ENCODE data around the gene TET2.
A peak's percentile ranks its signal among the peaks of the same experiment; 100 is the strongest.

TET2 gene

DNA sequence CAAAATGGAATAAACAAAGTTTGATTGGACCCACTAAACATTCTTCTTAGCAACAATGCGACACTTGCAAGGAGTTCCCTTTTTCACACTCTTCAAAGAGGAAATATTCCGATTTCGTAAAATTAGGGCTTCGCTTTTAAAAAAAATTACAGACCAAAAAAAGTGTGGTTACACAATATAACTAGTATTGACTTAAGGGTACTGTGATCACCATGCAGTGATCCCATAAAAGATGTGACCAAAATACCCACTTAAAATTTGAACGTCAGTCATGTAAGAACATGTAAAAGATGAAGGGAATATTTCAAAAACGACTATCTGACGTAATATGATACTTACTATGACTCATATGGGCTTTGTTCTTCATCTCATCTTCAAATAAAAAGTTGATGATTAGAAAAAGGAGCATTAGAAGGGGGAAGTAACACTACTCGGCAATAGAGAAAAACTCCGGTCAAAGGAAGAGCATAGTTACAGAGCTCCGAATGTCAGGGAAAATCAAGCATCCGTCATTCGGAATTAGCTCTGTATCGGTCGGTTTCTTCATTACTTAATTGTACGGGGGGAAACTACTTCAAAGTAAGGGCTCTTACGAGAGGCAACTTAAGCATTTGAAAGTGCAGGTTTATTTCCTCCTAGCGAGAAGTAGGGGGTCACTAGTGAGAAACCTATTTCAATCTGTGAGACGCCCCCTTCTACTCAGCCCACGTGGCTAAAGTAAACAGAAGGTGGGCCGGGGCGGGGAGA, 1.3 kb upstream of the TET2 start:
- DNase-seq, result no peak

DNA sequence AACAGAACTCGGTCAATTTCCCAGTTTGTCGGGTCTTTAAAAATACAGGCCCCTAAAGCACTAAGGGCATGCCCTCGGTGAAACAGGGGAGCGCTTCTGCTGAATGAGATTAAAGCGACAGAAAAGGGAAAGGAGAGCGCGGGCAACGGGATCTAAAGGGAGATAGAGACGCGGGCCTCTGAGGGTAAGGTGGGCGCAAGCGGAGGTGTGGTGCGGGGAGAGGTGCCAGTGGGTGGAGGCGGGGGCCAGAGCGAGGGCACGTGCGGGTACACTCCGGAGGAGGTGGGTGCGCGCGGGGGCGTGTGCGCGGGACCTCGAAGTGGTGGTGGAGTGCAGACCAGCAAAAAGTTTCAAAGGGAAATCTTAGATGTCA, 787 bp upstream of the TET2 start:
- no peak for DNase-seq

DNA sequence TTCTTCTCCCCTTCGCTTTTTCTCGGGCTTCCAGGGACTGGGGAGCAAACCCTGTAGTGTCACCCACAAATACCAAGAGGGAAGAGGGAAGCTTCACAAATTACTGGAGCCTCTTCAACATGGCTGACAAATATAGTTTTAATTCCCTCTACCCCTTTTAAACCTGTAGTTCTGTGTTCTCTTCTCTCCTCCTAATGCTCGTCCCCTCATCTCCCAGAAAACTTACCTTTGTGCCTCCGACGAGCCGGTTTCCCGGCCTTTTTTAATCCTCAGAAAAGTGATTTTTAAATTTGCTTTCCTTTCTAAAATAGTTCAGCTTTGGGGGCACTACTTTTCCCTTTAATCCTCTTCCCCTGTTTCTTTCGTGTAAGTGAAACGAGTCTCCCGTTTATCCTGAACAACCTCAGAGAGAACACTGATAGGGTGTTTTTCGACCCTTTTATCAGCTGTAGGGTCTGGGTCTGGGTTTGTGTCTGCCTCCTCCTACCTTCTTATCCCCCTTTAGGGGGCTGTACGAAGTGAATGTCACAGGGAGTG, 408 bp downstream of the TET2 start:
- no peak for DNase-seq

DNA sequence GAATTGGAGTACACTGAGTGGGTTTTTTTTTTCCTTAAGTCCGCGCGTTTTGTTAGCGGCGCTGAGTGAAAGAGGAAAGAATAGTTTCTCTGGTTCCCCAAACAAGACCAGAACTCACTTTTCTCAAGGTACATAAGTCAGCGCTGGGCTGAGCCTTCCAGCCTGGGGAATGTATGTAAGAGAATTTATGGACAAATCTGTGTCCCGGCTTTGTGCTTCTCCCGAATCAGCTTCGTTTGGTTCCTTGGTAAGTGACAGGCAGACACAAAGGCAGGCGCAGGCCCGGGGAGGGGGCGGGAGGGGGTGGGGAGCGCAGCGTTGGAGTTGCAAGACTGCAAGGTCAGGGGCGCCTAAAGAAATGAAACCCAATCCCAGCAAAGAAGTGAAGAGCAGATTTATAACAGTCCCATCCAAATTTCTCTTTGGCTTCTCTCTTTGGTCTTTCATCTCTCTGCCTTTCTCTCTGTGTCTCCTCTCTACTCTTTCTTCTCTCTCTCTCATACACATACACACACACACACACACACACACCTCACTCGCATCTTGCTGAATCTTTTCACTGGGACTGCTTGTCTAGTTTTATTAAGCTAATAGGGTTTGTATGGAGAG, 981 bp downstream of the TET2 start:
- DNase-seq, result peak; percentile 70

DNA sequence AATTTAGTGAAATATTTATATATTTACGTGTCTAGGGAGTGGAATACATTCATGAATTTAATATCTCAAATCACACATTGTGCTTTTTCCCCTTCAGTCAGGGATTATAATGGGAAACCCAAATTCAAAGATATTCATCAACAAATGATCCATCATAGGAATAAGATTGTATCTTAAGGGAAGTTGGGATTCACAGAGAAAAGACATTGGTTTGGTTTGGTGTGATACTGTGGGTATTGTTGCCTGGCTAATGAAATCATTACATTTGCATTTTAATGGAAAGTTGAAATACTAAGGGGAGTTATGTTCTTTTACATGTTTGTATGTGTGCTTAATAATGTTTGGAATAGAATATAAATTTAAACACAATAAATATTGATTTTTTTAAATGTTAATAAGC, 1.7 kb downstream of the TET2 start:
- DNase-seq, result no peak

DNA sequence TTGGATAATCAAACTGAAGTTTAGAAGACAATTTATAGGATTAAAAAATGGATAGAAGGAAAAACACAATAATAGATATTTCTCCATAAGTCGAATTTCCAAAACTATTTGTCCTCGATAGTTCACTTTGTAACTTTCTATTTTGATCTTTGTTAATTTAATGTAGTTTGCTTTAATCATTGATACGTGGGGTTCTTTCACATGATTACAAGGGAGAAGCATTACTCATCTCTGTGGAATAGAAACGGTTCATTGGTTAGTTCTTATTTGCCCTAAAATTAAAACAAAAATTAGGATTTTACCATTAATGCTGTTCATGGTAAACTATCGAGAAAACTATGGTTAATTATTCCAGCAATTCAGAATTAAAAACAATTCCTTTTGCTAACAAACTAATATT, 2.1 kb downstream of the TET2 start:
- no peak for DNase-seq

DNA sequence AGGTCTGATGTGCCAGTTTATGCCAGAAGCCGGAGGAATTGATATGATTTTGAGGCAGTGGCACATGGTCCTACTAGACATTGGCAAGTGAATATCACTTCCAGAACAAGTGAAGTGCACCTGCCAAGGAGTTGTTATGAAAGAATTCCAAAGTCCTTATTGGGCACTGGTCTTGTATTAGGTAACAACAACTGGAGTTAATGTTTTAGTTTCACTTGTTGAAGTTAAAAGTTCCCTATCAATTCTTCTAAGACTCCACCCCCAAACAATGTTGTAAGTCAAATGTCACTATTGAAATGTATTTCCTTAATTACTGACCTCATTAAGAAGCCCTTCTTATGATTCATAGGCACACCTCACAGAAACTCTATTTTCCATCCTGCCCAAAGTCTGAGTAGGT, 3.1 kb downstream of the TET2 start:
- no peak for DNase-seq

DNA sequence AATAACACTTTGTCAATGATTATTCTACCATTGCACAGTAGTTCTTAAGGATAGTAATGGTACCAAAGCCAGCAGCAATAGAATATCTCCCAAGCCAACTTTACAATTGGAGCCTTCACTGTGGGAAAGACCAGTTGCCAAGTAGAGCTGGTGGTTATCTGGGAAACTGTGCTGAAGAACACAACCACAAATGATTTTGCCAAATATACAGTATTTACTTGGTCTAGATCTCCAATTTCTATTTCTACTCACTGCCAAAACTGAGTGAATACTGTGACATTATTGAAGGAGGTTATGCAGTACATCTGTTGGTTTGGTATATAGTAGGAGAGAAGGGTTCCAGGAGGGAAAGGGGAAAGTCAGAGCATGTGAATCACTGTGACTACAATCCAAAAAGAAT, 3.8 kb downstream of the TET2 start:
- peak; percentile 43 for DNase-seq

DNA sequence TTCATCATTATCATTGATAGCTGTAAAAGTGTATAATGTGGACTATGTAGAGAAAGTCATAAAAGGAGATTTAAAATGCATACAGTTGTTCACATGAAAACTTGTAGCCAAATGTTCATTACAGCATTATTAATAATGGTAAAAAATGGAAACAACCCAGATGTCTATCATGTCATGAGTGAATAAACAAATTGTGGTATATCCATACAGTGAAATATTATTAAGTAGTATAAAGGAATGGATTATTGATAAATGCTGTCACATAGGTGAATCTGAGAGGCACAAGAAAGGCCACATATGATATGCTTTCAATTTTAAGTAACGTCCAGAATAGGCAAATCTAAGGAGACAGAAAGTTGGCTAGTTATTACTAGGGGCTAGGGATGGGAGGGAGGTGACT, 7.1 kb downstream of the TET2 start:
- no peak for DNase-seq

DNA sequence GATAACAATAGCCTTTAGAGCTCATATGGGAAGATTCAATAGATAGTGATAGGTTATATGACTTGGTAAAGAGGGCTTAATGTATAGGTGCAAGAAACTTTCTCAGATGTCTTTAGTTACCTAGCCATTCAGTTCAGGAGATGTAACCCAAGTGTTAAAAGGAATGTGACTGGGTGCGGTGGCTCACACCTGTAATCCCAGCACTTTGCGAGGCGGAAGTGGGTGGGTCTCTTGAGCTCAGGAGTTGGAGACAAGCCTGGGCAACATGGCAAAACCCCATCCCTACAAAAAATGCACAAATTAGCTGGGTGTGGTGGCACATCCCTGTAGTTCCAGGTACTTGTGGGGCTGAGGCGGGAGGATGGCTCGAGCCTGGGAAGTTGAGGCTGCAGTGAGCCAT, 7.9 kb downstream of the TET2 start:
- DNase-seq, result no peak

DNA sequence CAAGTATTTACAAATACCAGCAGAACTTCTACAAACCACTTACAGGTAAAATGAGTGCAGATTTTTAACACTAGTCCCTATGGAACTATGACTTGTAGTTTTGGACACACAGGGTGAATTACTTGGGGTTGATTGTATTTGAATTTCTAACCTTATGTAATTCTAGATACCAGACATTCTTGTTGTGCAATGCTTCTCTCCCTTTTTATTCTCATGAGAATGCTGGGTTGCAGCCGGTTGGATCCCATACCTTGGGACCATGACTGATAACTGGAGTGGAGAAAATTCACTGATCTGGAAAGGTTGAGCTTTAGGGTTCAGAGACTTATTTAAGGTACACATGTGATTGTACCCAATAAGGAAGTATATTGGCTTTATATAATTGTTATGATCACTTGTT, 8.8 kb downstream of the TET2 start:
- DNase-seq, result no peak

DNA sequence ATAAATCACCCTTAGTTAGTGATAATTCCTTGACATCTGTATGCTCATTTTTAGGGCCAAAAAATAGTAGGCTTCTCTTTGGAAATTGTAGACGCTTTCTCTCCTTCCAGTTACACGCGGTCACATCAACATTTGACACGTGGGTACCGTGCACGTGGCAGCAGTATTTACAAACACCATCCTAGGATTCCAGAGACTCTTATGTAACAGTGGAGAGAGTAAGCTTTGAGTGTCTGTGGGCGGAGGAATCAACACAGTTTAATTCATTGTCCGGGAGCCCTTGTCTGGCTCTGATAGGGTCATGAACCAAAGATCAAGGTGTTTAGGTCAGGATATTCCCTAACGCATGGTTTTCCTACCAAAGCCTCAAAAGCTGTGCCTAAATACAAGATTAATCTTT, 12.2 kb downstream of the TET2 start:
- DNase-seq, result no peak

DNA sequence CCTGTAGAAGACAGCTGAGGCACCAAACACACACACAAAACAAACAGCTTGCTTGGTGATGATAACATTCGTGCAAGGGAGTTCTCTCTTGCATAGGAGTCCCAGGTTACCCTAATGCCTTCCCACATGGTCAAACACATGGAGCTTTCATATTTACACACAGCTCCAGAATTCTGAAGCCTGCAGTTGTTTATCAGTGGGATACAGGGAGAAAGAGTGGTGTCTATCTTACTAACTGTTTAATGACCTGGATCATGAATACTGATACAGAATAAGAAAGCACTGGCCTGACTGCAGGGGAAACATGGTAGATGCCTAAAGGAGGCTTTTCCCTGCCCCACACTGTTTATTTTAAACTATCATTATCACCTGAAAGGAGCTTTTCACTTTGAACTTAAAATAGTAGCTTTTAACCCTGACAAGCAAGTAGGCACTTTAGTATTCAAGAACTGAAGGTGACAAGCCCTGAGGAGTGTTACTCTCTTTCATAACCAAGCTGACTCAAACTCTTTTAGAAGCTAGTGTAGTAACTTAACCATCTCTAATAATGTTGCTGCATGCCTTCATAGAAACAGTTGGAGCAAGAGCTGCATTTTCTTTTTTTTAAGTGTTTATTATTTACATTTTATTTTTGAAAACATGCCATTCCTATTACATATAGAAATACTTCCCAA, 15.6 kb downstream of the TET2 start:
- no peak for DNase-seq

DNA sequence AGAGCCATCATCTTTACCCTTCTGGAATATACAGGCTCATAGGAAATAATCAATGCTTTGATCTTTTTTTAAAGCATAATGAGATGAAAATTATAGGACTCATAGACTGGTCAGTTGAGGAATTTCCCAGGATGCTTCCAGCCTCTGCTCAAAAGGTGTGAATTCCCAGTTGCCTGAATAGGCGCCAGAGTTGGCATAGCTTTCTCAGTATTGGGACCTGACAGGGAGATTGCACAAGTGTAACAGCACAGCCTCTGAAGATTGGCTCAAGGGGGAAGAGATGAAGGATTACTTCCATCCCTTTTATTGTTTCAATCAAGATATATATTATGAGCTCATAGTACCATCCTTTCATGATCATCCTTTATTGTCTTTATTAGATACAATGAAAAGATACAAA, 17.9 kb downstream of the TET2 start:
- no peak for DNase-seq

DNA sequence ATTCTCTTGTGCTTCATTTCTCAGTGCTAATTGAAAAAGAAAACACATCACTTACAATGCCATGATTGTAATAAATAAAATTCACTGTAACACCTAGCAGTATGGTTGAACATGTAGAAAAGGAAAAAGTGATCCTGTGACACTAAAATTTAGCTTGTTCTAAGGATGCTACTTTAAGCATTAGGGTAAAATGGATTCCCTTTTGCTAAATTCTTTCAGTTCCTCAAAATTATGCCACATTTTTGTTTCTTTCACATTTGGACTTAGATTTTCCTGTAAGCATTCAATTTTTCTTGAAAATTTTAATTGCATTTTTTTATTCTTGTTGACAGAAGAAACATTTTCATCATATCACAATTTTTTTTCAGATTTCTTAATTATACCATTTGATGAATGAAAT, 19.4 kb downstream of the TET2 start:
- no peak for DNase-seq

DNA sequence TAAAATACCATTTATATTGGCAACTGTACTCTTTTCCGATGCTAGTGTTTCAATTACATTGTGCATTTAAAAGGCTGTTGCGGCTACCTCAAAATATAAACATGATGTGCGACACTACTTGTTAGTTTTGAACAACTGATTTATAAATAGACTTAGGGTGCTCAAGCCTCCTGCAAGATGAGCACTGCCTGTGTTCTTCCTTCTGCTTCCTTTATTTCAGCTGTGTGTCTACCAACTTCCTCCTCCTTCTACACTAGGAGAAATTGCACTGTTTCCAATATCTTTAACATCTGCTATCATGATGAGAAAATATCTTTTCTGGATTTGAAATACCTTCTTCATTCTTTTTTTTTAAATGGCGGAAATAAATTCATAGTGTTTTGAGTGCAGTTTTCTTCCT, 24.0 kb downstream of the TET2 start:
- no peak for DNase-seq

DNA sequence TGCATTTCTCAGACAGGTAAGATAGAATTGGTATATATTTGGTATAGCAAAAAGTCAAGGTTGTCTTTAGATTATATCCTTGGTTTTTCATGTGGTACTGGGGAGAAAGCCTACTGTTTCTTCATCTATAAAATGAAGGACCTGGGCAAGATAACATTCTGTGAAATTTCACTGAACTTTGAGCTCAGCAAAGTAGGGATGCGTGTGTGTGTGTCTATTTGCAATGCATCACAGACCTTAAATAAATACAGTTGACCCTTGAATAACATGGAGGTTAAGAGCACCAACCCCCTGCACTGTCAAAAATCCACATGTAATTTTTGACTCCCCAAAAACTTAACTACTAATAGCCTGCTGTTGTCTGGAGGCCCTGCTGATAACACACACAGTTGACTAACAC, 25.2 kb downstream of the TET2 start:
- no peak for DNase-seq

DNA sequence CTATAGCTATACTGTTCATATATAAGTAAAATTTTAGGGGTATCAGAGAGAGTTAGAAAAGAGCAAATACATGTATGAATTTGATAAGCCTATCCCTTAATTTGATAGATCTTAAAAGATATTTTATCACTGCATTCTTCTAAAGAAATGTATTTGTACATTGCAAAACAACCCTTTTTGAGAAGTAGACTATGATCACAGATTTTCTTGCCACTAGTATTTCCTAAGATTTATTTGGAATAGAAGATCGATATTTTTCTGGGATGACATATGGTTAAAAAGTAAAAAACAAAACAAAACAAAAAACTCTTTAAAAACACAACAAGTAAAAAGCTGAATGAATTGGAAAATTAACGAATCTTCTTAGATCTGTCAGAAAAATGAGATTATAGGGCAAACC, 27.4 kb downstream of the TET2 start:
- DNase-seq, result no peak

DNA sequence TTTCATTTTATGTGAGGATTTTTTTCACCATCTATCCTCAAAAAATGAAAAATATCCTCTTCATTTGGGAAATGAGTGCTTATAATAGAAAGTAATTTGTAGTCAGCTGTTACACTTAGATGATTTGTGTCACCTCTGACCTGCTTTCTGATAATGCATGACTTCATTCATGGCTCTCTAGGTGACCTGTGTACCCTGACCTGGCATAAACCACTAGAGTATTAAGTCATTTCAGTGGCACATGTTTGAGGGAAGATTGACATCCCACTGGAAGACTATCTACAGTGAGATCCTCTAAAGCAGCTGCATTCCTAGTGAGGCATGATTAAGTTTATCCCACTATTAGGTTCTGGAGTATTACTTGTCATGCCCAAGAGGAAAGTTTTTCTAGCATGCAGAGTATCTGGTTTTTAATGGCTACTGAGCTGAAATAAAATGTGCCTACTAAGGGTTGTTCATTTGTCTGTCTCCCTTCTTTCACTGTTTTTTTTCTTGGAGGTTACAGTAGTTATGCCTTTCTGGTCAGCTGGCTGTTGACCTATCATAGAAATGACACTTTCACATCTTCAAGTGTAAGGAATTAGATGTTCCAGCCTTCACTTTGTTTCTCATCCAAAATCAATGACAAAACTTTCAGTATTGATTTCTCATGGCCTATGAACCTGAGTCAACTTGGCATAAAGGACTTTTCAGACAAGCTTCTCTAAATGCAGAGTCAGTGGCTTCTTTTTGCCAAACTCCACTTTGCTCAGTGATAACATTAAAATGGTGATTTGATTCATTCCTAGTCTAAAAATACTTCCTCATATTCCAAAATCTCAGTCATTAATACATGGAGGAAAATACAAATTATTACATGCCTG, 33.1 kb downstream of the TET2 start:
- DNase-seq, result no peak

DNA sequence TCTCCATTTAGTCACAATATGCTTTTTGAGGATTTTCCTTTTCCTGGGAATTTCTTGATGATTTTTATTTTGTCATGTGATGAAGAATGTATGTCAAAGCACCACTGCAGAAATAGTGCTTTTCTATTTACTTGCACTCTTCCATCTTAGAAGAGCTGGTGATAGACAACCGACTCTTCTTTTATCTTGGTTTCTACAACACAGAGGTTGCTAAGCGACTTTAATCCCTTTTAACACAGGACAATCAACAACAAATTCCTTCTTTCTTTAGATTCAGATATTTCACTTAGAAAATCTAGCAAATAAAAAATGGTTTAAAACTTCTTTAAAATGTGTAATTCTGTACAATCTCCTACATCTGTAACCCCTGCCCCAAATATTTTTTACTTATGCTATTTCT, 34.6 kb downstream of the TET2 start:
- no peak for DNase-seq

DNA sequence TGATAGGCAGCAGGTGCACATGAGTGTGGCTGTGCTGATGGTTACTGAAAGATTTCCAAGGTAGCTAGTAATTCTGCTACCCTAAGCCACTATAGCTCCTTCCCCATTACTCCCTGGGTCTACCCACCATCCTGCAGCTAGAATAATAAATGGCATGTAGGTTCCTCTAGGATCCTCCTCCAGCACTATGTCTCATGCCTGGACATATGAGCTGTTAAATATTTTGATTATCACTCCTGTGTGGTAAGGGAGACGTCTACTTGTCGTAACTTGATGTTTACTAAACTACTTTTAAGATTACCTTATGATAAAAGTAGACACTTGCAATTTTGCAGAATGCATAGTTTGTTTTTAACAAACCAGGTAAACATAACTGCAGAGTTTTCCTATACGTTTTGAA, 35.5 kb downstream of the TET2 start:
- no peak for DNase-seq

DNA sequence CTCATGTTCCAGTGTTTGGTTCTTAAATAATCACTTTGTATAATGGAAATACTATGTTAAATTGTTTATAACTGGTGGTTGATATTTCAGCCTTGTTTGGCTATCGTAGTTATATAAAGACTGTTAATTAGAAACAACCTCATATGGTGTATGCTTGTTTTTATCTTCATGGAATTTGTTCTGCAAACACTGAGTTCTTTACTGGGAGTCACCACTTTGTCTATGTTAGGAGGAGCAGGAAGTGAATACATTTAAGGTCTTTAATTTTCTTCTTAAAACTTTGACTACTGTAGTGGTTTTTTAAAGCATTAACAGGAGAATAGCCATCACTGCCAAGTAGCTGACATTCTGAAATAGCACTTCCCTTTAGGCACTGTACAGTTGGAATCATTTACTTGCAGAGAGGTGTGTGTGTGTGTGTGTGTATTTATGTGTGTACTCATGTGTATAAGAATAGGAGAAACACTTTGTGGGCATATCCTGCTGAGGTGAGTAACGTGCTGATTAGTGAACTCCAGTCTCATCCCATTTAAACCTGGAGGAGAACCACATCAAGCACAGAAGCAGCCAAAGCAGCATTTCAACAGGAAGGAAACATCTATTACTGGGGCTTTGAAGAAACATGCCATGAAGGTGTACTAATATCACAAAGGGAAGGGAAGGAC, 37.8 kb downstream of the TET2 start:
- DNase-seq, result no peak

DNA sequence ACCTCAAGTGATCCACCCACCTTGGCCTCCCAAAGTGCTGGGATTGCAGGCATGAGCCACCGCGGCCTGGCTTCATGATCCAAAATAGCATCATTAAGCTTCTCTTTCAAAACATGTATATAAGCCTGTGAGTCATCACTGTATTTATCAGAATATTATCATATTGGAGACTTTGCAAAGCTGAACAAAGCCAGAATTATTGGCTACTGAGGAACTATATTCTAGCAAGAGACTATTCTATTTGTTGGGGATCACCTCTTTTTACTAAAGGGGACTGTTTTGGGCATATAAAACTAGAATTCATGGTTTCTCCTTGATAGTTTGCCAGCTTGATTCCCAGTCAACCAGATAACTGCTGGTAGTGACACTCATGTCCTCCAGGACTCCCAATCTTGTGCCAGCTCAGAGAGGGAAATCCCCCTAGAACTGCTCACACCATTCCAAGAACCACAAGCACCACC, 40.1 kb downstream of the TET2 start:
- no peak for DNase-seq
